Fibroblast of villous mesenchyme (primary cell): ENCODE data around the gene SMPX. TPM values are rescaled to one million over a fixed set of nuclear protein-coding genes. Genes with fewer than 3 reads are reported as not detected.

ENCODE experiments used
- DNase-seq: peaks from one replicate; pipeline ENCODE4 v3.0.0-alpha.2; 2010; ENCODE audit warnings: low read depth
- H3K4me3 ChIP-seq: 2 replicates; pipeline ENCODE4 v1.5.1; 2011; ENCODE audit warnings: low read depth, mild to moderate bottlenecking, low read length
- total RNA-seq: library from RNA; depleted of rRNA; stranded (reverse); fragments of >200 nt; gene quantifications from 2 replicates; pipeline ENCODE4 v1.2.3, GENCODE V29; 2012
- TF ChIP-seq, protein P1 (sequence below): IDR thresholded peaks from 2 replicates; pipeline ENCODE4 v1.5.1; 2012; ENCODE audit warnings: low read depth, mild to moderate bottlenecking, low read length; ENCODE audit not compliant: insufficient read depth

SMPX gene
- total RNA-seq, 1 donor = not detected

DNA sequence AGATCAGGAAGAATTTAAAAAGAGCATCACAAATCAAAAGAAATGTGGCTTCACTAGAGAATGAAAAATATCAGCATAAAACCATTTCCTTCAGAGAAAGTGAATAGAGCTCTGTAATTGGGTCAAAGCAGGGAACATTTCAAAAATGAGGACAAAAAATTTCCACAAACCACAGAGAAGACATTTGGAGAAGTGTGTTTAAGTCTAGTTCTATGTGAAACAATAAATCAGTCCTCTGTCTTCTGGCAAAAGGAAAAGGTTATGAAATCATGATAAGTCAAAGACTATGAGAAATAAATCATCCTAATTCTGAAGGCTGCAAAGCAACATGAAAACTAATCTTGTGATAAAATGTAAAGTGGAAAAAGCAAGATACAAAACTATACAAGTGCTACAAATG, 27.9 kb downstream of the SMPX start:
- TF ChIP-seq, protein P1, sequence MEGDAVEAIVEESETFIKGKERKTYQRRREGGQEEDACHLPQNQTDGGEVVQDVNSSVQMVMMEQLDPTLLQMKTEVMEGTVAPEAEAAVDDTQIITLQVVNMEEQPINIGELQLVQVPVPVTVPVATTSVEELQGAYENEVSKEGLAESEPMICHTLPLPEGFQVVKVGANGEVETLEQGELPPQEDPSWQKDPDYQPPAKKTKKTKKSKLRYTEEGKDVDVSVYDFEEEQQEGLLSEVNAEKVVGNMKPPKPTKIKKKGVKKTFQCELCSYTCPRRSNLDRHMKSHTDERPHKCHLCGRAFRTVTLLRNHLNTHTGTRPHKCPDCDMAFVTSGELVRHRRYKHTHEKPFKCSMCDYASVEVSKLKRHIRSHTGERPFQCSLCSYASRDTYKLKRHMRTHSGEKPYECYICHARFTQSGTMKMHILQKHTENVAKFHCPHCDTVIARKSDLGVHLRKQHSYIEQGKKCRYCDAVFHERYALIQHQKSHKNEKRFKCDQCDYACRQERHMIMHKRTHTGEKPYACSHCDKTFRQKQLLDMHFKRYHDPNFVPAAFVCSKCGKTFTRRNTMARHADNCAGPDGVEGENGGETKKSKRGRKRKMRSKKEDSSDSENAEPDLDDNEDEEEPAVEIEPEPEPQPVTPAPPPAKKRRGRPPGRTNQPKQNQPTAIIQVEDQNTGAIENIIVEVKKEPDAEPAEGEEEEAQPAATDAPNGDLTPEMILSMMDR = no peak
- DNase-seq = no peak
- no peak overlapping the region for H3K4me3 ChIP-seq

DNA sequence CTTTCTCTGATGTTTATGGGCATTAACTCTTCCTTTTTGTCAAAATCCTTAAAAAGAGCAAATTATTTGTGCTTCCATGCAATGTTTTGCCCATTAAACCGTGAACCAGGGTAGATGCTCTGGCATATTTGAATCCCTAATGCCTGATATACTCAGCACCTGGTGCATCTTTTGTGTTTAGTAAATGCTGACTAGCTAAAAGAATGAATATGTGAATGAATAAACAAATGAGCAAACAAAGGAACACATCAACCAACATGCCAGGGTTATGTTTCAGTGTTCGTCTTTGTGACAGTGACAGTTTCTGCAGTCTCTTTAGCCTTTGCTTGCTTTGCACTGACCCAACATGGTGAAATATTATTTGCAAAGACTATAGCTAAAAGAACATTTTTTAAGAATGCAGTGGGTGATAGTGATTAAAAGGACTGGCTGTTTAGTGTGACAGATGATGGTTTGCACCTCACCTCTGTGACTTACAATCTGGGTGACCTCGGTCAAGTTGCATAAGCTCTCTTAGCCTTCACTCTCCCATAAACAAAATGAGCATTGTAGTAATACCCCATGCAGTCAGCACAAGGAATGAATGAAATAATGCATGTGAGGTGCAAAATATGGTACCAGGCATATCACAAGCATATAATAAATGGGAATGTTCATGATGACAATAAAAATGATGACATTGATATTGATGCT, 29.5 kb downstream of the SMPX start:
- TF ChIP-seq, protein P1 = no peak
- no peak for DNase-seq
- H3K4me3 ChIP-seq = no peak overlapping the region

DNA sequence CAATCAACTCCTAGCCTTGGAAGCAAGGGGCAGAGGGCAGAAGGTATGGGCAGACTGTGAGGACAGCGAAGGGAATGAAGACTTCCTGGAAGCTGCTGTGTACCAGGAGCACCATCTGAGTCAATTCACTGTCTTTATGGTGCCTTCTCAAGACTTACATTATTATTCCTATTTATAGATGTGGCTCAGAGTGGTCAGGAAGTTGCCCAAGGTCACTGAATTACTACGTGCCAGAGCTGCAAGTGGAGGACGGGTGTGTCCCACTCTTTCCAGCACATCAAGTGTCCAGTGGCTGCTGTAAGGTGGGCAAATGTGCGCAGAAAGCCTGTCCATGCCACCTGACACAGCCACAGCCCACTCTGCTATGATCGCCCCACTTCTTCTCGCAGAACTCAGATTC, 32.0 kb downstream of the SMPX start:
- TF ChIP-seq, protein P1 = no peak
- H3K4me3 ChIP-seq = no peak overlapping the region
- DNase-seq = no peak

DNA sequence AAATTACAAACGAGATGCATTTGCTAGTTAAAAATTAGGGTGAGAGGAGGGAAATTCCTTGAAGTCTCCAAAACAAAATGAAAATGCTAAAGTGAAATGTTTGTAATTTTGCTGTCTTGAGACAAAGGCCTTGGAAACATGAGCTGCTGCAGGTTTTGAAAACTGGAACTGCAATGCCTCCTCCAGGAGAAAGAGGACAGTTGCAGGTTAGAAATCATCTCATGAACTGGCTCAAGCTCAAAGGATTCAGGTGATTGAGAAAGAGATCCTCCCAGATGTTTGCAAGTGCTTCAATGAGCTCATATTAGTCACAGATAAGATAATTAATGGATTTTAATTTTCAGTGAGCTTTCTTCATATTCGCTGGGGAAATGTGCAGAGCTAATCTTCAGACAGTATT, 32.4 kb downstream of the SMPX start:
- H3K4me3 ChIP-seq = no peak overlapping the region
- TF ChIP-seq, protein P1 = peak; percentile 52
- DNase-seq = peak; percentile 49

DNA sequence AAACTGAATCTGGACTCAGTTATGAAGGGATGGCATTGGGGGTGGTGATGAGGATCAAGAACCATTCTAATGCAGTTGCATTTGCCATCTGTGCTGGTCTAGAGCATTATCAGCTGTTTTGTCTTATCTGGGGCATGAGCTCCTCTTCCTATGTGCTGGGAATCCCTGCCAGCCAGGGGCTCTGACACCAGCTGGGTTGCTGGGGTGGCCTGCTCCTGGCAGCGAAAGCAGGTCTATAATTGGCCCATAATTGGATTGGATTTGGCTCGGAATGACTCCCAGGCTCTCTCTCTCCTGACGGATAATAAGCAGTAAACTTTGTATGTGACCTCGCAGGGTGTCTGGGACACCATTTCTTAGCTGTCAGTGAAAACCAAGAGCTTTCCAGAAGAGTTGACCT, 34.1 kb downstream of the SMPX start:
- DNase-seq = no peak
- no peak overlapping the region for H3K4me3 ChIP-seq
- TF ChIP-seq, protein P1 = no peak

DNA sequence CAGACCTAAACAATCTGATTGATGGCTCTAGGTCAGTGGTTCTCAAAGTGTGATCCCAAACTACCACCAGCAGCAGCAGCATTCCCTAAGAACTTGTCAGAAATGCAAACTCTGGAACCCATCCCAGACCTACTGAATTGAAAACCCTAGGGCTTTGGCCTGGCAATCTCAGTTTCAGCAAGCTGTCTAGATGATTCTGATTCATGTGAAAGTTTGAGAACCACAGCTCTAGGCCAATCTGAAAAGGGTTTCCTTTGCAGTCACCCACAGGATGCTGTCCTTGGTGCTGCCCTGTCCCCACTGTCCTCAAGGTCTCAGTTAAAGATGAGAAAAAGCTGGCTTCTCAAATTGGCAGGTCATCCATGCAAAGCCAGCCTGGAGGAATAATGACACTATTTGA, 34.8 kb downstream of the SMPX start:
- TF ChIP-seq, protein P1 = no peak
- no peak for DNase-seq
- no peak overlapping the region for H3K4me3 ChIP-seq

DNA sequence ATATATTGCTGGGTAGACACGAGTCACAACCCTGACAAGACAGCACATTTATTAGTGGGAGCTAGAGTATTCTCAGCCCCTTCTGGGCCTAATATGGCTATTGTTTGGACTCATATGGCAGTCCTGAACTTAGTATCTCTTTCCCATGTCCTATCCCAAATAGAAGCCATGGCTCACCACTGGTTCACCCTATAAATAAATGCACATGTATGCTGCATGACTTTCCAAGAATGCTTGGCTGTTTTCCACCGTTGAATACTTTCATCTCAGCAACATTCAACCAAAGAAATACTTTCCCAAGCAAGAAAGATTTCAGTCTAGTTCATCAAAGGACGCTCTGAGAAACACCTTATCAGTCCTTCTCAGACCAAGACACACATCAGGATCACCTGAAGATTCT, 36.7 kb downstream of the SMPX start:
- no peak for DNase-seq
- TF ChIP-seq, protein P1 = no peak
- no peak overlapping the region for H3K4me3 ChIP-seq
